NCI-H128 (cell line): ENCODE results near the gene CLDN2.
"Not testable (repeated sequence)": the region's sequence is repeated elsewhere in the genome, so short reads cannot be mapped to it uniquely, and the experiment has no call there.

Experiments used
- DNase-seq: peaks from one replicate; lab custom pipeline; 2025; ENCODE audit not compliant: unreplicated experiment; lab: John Stamatoyannopoulos, UW

CLDN2 gene

GRCh38 chrX:106919932-106920452 lies at the start of gene CLDN2:
Gene CLDN2, plus strand, starts transcription at chrX:106920402. Its CDS starts 7,827 bp downstream, at chrX:106928229.
- DNase-seq: no peak

- DNase-seq: not testable (repeated sequence)
Observed at GRCh38 chrX:106872796-106873195, 47.4 kb upstream of the CLDN2 start.

- DNase-seq: no peak
Observed at GRCh38 chrX:106874075-106874474, 46.1 kb upstream of the CLDN2 start.

- no peak for DNase-seq
Observed at GRCh38 chrX:106875151-106875550, 45.1 kb upstream of the CLDN2 start.

- DNase-seq: no peak
Observed at GRCh38 chrX:106889468-106889867, 30.7 kb upstream of the CLDN2 start.

GRCh38 chrX:106891762-106892460 lies 28.3 kb upstream of the CLDN2 start:
- DNase-seq: no peak

- DNase-seq: peak; percentile 5
Observed at GRCh38 chrX:106894392-106894909, 25.8 kb upstream of the CLDN2 start.

GRCh38 chrX:106894978-106895452 lies 25.2 kb upstream of the CLDN2 start:
- no peak for DNase-seq

GRCh38 chrX:106897259-106897658 lies 22.9 kb upstream of the CLDN2 start:
- no peak for DNase-seq

GRCh38 chrX:106898462-106898861 lies 21.7 kb upstream of the CLDN2 start:
- peak; percentile 1 for DNase-seq

- no peak for DNase-seq
Observed at GRCh38 chrX:106899276-106899675, 20.9 kb upstream of the CLDN2 start.

- no peak for DNase-seq
Observed at GRCh38 chrX:106899841-106900240, 20.4 kb upstream of the CLDN2 start.

- no peak for DNase-seq
Observed at GRCh38 chrX:106901341-106901740, 18.9 kb upstream of the CLDN2 start.

GRCh38 chrX:106901781-106902219 lies 18.4 kb upstream of the CLDN2 start:
- DNase-seq: no peak

GRCh38 chrX:106902684-106903083 lies 17.5 kb upstream of the CLDN2 start:
- DNase-seq: no peak

- no peak for DNase-seq
Observed at GRCh38 chrX:106903291-106903824, 16.8 kb upstream of the CLDN2 start, which contains the start of gene RIPPLY1. Gene RIPPLY1, minus strand, starts transcription at chrX:106903341. Its CDS starts 54 bp downstream, at chrX:106903287.

GRCh38 chrX:106903856-106904528 lies 16.2 kb upstream of the CLDN2 start:
- DNase-seq: no peak

- no peak for DNase-seq
Observed at GRCh38 chrX:106905064-106905708, 15.0 kb upstream of the CLDN2 start.

- no peak for DNase-seq
Observed at GRCh38 chrX:106906361-106906760, 13.8 kb upstream of the CLDN2 start.

- DNase-seq: no peak
Observed at GRCh38 chrX:106912864-106913263, 7.3 kb upstream of the CLDN2 start.
